ENCODE measurements around the gene COMMD2.

The COMMD2 gene

DNA sequence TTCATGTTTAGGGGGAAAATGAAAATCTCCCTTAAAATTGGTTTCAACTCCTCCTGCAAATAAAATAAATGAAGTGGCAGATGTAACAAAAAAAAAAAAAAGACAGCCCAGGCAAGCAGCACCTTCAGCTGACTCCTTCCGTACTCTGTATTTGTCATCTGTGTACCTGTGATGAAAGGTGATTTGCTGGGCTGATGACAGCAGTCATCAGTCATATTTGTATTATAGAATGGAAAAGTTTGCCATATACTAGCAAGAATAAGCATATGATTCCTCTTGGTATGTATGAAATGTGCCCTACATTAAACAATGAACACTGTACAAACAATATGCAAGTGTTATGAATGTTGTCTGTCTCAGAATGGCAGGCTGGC lies 50.3 kb downstream of the COMMD2 start:
- Mint-ChIP-seq H3K27me3 (no peaks in the 10 kb centered on the region), H3K4me3 (no peak overlapping the region), H3K9me3 (no peaks in the 10 kb centered on the region), H3K27ac (peak overlapping the region; percentile 10), H3K36me3 (ENCODE audit: low read depth) (no peaks in the 10 kb centered on the region), H3K4me1 (ENCODE audit: low read depth) (peaks cover 4% of the 10 kb centered on the region)

- H3K27me3 Mint-ChIP-seq: no peaks in the 10 kb centered on the region
- no peaks in the 10 kb centered on the region for H3K36me3 Mint-ChIP-seq (ENCODE audit: low read depth)
- H3K9me3 Mint-ChIP-seq: no peaks in the 10 kb centered on the region
- H3K4me1 Mint-ChIP-seq (ENCODE audit: low read depth): peaks cover 4% of the 10 kb centered on the region
- no peak overlapping the region for H3K4me3 Mint-ChIP-seq
- peak overlapping the region; percentile 10 for H3K27ac Mint-ChIP-seq
Measured at GRCh38 chr3:149701206-149701976, 50.9 kb downstream of the COMMD2 start.

Measured in stimulated activated naive CD8-positive, alpha-beta T cell treated with anti-CD3 and anti-CD28 coated beads, Interleukin-15, Interleukin-2, amounts not matched to agents 100 ng/mL and 50 ng/mL, for 24 hours (primary cell).